B cell (primary cell): Measurements from ENCODE around the gene ABCF1. TPM values are rescaled to one million over a fixed set of nuclear protein-coding genes. Genes with fewer than 3 reads are reported as not detected.

Experiments used
- ATAC-seq: fragments of 200-7000 bp; cut with Tn5 transposase; one replicate; pipeline ENCODE4 v1.10.0; 2021; ENCODE audit warnings: low read depth, mild to moderate bottlenecking, moderate number of reproducible peaks, moderate library complexity
- CTCF ChIA-PET: fragments of 350-600 bp; sonication (Branson Sonifier 250); formaldehyde crosslinking; loops from one replicate; lab custom pipeline; 2021; ENCODE audit warnings: antibody characterized with exemption, inconsistent platforms; lab: Charles Lee
- POLR2A ChIA-PET: fragments of 350-600 bp; sonication (Branson Sonifier 250); formaldehyde crosslinking; loops from one replicate; lab custom pipeline; 2021; ENCODE audit warnings: antibody characterized with exemption; lab: Charles Lee
- DNase-seq: peaks from one replicate; pipeline ENCODE4 v3.0.0; 2013
- H2AFZ ChIP-seq: 2 replicates; pipeline ENCODE4 v1.6.1; 2012; ENCODE audit warnings: mild to moderate bottlenecking, low read depth, low read length; ENCODE audit not compliant: insufficient read depth, poor library complexity, severe bottlenecking
- H3K27ac ChIP-seq, 2 donors: 1 replicate in 1 of 2; 2 replicates in 1 of 2; pipeline ENCODE4 v1.5.1; 2012 to 2013; ENCODE audit warnings: low read length in 2 of 2, mild to moderate bottlenecking in 2 of 2, moderate library complexity in 1 of 2
- H3K27me3 ChIP-seq, 4 experiments: fragments of 200-600 bp in 1 of 4; sonication (generic) in 1 of 4; replicated peaks in 1 of 4; 1 replicate in 2 of 4; 2 replicates in 2 of 4; pipeline versions ENCODE4 v1.6.1 to v1.7.0; 2013 to 2016; ENCODE audit warnings: low read length in 3 of 4, mild to moderate bottlenecking in 2 of 4, mixed read lengths in 1 of 4, moderate library complexity in 1 of 4; ENCODE audit not compliant: insufficient read depth in 4 of 4, control insufficient read depth in 3 of 4; ENCODE audit errors: control extremely low read depth in 1 of 4
- H3K36me3 ChIP-seq, 2 experiments: replicated peaks in 1 of 2; 1 replicate in 1 of 2; 2 replicates in 1 of 2; pipeline versions ENCODE4 v1.6.1 to v1.7.1; 2013; ENCODE audit warnings: low read length in 1 of 2; ENCODE audit not compliant: insufficient read depth in 2 of 2, control insufficient read depth in 1 of 2; ENCODE audit errors: control extremely low read depth in 1 of 2, extremely low read depth in 1 of 2
- H3K4me1 ChIP-seq, 2 donors: fragments of 200-600 bp in 1 of 2; sonication (generic) in 1 of 2; 1 replicate in 1 of 2; 2 replicates in 1 of 2; pipeline versions ENCODE4 v1.5.1 to v1.6.1; 2013 to 2017; ENCODE audit warnings: low read length in 2 of 2; ENCODE audit not compliant: control insufficient read depth in 2 of 2, insufficient read depth in 2 of 2
- H3K4me2 ChIP-seq: replicated peaks from 2 replicates; pipeline ENCODE3; 2012; ENCODE audit warnings: mild to moderate bottlenecking, low read depth, low read length; ENCODE audit not compliant: poor library complexity, severe bottlenecking
- H3K4me3 ChIP-seq, 5 experiments: fragments of 200-600 bp in 1 of 5; sonication (generic) in 1 of 5; 1 replicate in 3 of 5; 2 replicates in 2 of 5; pipeline versions ENCODE4 v1.5.1 to v1.7.0; 2011 to 2016; ENCODE audit warnings: low read length in 4 of 5, mild to moderate bottlenecking in 4 of 5, low read depth in 2 of 5, control low read depth in 1 of 5, moderate library complexity in 1 of 5; ENCODE audit not compliant: insufficient read depth in 1 of 5; ENCODE audit errors: control extremely low read depth in 1 of 5, extremely low read depth in 1 of 5
- H3K79me2 ChIP-seq: fragments of 200-600 bp; sonication (generic); one replicate; pipeline ENCODE4 v1.6.0; 2016; ENCODE audit warnings: low read length; ENCODE audit not compliant: control insufficient read depth, insufficient read depth
- H3K9ac ChIP-seq: fragments of 200-600 bp; sonication (generic); 2 replicates; pipeline ENCODE4 v1.6.1; 2017; ENCODE audit warnings: mild to moderate bottlenecking, low read length, moderate library complexity
- H3K9me3 ChIP-seq, 3 donors: one replicate each; pipeline versions ENCODE4 v1.6.1 to v1.7.1; 2013; ENCODE audit warnings: low read length in 2 of 3; ENCODE audit not compliant: control insufficient read depth in 2 of 3, insufficient read depth in 1 of 3; ENCODE audit errors: control extremely low read depth in 1 of 3
- H4K20me1 ChIP-seq: 2 replicates; pipeline ENCODE4 v1.6.0; 2012; ENCODE audit warnings: mild to moderate bottlenecking, low read length; ENCODE audit not compliant: insufficient read depth, control insufficient read depth, poor library complexity, severe bottlenecking
- H3K27ac Mint-ChIP-seq: one replicate; pipeline ENCODE4 v1.8.0; 2021; ENCODE audit warnings: mixed read lengths
- H3K27me3 Mint-ChIP-seq: one replicate; pipeline ENCODE4 v1.8.0; 2021; ENCODE audit warnings: mixed read lengths
- H3K4me1 Mint-ChIP-seq: one replicate; pipeline ENCODE4 v1.8.0; 2021; ENCODE audit warnings: mixed read lengths
- H3K4me3 Mint-ChIP-seq: one replicate; pipeline ENCODE4 v1.8.0; 2021; ENCODE audit warnings: mixed read lengths
- H3K9me3 Mint-ChIP-seq: one replicate; pipeline ENCODE4 v1.8.0; 2022; ENCODE audit warnings: mixed read lengths; ENCODE audit not compliant: insufficient read depth
- EZH2 ChIP-seq: IDR thresholded peaks from 2 replicates; pipeline ENCODE4 v1.6.1; 2012; ENCODE audit warnings: borderline replicate concordance, low read depth, mild to moderate bottlenecking, moderate library complexity, low read length; ENCODE audit not compliant: insufficient read depth, poor library complexity, severe bottlenecking
- WGBS: methylation state at CpG from one replicate; pipeline ENCODE4 v1.1.5; 2013; ENCODE audit warnings: missing lambda C conversion rate; ENCODE audit not compliant: insufficient coverage; 5-methylcytosine and 5-hydroxymethylcytosine counted together
- intact Hi-C: fragments of 100-400 bp; cut with micrococcal nuclease; formaldehyde crosslinking; loops from one replicate; pipeline ENCODE4 v1.10.0; 2022
- polyA plus RNA-seq: library from polyadenylated mRNA; depleted of rRNA; stranded (reverse); fragments of >200 nt; gene quantifications from 2 replicates; pipeline ENCODE4 v1.2.3, GENCODE V29; 2012
- total RNA-seq, 2 donors: library from RNA; stranded (reverse); fragments of 120-200 nt in 1 of 2; gene quantifications; 1 replicate in 1 of 2; 2 replicates in 1 of 2; pipeline versions ENCODE4 v1.2.3 to v1.2.4, GENCODE V29; 2013 to 2022
- TF ChIP-seq, protein P1 (sequence below): fragments of 200-600 bp; IDR thresholded peaks from one replicate; pipeline ENCODE4 v1.8.0; 2022; ENCODE audit warnings: antibody characterized with exemption, mild to moderate bottlenecking

Gene ABCF1
- total and polyA plus RNA-seq, 2 donors (not counting 1 experiment from before 2014, with no cell fraction given), result 22.8 to 60.9 TPM

DNA sequence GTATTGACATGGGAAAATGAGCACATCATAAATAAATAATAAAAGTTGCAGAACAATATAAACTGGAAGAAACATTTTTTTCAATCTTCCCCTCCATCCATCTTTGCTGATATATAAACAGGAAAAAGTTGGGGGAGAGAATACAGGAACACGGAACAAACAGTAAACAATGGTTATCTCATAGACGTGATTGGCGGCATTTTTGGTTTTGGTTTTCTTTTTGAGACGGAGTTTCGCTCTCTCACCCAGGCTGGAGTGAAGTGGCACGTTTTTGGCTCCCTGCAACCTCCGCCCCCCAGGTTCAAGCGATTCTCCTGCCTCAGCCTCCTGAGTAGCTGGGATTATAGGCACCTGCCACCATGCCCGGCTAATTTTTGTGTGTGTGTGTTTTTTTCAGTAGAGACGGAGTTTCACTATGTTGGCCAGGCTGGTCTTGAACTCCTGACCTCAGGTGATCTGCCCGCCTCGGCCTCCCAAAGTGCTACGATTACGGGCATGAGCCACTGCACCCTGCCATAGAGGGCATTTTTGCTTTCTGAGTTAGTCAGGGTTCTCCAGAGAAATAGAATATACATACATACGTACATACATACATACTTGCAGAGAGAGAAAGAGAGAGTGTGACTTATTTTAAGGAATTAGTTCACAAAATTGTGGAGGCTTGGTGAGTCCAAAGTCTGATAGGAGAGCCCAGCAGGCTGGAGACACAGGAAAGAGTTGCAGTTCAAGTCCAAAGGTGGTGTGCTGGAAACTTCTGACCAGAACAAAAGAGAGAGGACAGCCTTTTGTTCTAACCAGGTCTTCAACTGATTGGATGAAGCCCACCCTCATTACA lies 37.6 kb upstream of the ABCF1 start:
- TF ChIP-seq, protein P1, sequence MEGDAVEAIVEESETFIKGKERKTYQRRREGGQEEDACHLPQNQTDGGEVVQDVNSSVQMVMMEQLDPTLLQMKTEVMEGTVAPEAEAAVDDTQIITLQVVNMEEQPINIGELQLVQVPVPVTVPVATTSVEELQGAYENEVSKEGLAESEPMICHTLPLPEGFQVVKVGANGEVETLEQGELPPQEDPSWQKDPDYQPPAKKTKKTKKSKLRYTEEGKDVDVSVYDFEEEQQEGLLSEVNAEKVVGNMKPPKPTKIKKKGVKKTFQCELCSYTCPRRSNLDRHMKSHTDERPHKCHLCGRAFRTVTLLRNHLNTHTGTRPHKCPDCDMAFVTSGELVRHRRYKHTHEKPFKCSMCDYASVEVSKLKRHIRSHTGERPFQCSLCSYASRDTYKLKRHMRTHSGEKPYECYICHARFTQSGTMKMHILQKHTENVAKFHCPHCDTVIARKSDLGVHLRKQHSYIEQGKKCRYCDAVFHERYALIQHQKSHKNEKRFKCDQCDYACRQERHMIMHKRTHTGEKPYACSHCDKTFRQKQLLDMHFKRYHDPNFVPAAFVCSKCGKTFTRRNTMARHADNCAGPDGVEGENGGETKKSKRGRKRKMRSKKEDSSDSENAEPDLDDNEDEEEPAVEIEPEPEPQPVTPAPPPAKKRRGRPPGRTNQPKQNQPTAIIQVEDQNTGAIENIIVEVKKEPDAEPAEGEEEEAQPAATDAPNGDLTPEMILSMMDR, result no peak
- no peak for TF ChIP-seq EZH2
- Histone ChIP-seq H3K4me1 (peaks cover 28 to 38% of the 10 kb centered on the region in 2 donors), H3K4me3 (no peak overlapping the region), H3K79me2 (peaks cover 28% of the 10 kb centered on the region), H3K9ac (no peak overlapping the region), H4K20me1 (no peaks in the 10 kb centered on the region), H3K9me3 (peaks cover 0 to 6% (median 0%) of the 10 kb centered on the region in 3 donors), H2AFZ (no peak overlapping the region), H3K4me2 (peak overlapping the region; percentile 19), H3K36me3 (no peaks in the 10 kb centered on the region), H3K27ac (no peak overlapping the region), H3K27me3 (no peaks in the 10 kb centered on the region)
- Mint-ChIP-seq H3K27ac (peak overlapping the region; percentile 50), H3K27me3 (no peaks in the 10 kb centered on the region), H3K4me1 (peaks cover 26% of the 10 kb centered on the region), H3K4me3 (peak overlapping the region; percentile 59), H3K9me3 (no peaks in the 10 kb centered on the region)
- 72% methylated on average over 7 of the region's 15 CpGs for WGBS
- intact Hi-C loops, result no loop called here
- CTCF ChIA-PET, result interaction anchor here (1.6 to 10.8 kb wide), 10 partner anchors 10 to 196 kb away, joined by 5 to 227 read pairs (median 37); partner anchors contain the start of gene PRR3
- ATAC-seq (no peak), DNase-seq (no peak)
- POLR2A ChIA-PET, result interaction anchor here (1.6 kb wide), 1 partner anchor 8 kb away, joined by 9 read pairs; no protein-coding TSS in a partner anchor

GRCh38 chr6:30537931-30538330 lies 33.3 kb upstream of the ABCF1 start:
- ChIA-PET POLR2A (no interaction called here), CTCF (interaction anchor here (2.2 to 15.6 kb wide), 3 partner anchors 9 to 142 kb away, joined by 7 to 681 read pairs (median 227); no protein-coding TSS in a partner anchor)
- Mint-ChIP-seq H3K27ac (no peak overlapping the region), H3K27me3 (no peaks in the 10 kb centered on the region), H3K4me3 (no peak overlapping the region), H3K4me1 (peaks cover 13% of the 10 kb centered on the region), H3K9me3 (no peaks in the 10 kb centered on the region)
- no CpG with 5 or more reads among the region's 3 CpGs for WGBS
- Histone ChIP-seq H4K20me1 (no peaks in the 10 kb centered on the region), H3K4me3 (no peak overlapping the region), H2AFZ (no peak overlapping the region), H3K27ac (no peak overlapping the region), H3K9me3 (no peaks in the 10 kb centered on the region), H3K79me2 (peaks cover 3% of the 10 kb centered on the region), H3K36me3 (no peaks in the 10 kb centered on the region), H3K27me3 (no peaks in the 10 kb centered on the region), H3K4me2 (no peak overlapping the region), H3K4me1 (peaks cover 8 to 16% of the 10 kb centered on the region in 2 donors), H3K9ac (no peak overlapping the region)
- TF ChIP-seq, protein P1, result no peak
- no peak for TF ChIP-seq EZH2
- ATAC-seq (no peak), DNase-seq (no peak)
- intact Hi-C loops, result no loop called here
